Measurements from ENCODE around the gene MTARC2. TPM values are rescaled to one million over a fixed set of nuclear protein-coding genes. Genes with fewer than 3 reads are reported as not detected.

MTARC2 gene
- total and polyA plus RNA-seq, 10 of the 15 experiments (the other 5 are each of a cell fraction or from before 2014, with no cell fraction given) = 1.9 to 5.5 (median 3.3) TPM

- DNase-seq (ENCODE audit: low read depth, low spot score) = no peak
- H3K9me3 ChIP-seq (replicated peaks; ENCODE audit: control insufficient read depth, insufficient read depth, low read length) = no peaks in the 10 kb centered on the region
- no peak overlapping the region for H3K9ac ChIP-seq (ENCODE audit: control insufficient read depth, insufficient read depth, low read length)
- no peaks in the 10 kb centered on the region; a peak in 1 of 4 replicates for H3K27me3 ChIP-seq (replicated peaks in 1 of 2; ENCODE audit: control insufficient read depth in 2 of 2, insufficient read depth in 2 of 2, low read length in 1 of 2)
- WGBS (ENCODE audit: insufficient coverage, insufficient replicate concordance, low lambda C conversion rate, missing lambda C conversion rate) = 98% methylated on average over 3 of the region's 3 CpGs
- ATAC-seq = no peak
- no peaks in the 10 kb centered on the region for H3K36me3 ChIP-seq (ENCODE audit: control insufficient read depth in 2 of 2, insufficient read depth in 2 of 2, low read length in 1 of 2)
- no TSS peak for BruUV-seq (replicated peaks)
- in situ Hi-C loops (cut with MboI) = no loop called here
- no peaks in the 10 kb centered on the region for H4K20me1 ChIP-seq (ENCODE audit: control insufficient read depth, insufficient read depth)
- intact Hi-C loops (cut with micrococcal nuclease; ENCODE audit: unreplicated experiment) = no loop called here
- no peak overlapping the region for H3K27ac ChIP-seq (ENCODE audit: control insufficient read depth, insufficient read depth)
- POLR2A ChIA-PET = interaction anchor here (1.5 kb wide), 1 partner anchor 74 kb away, joined by 3 read pairs; no protein-coding TSS in a partner anchor
- SMC1A ChIA-PET (ENCODE audit: uncharacterized antibody, unreplicated experiment) = interaction anchor here (0.6 to 1.4 kb wide), 4 partner anchors 9 to 75 kb away, joined by 3 to 4 read pairs (median 4); no protein-coding TSS in a partner anchor
- H3K4me2 ChIP-seq (ENCODE audit: control insufficient read depth, insufficient read depth) = no peak overlapping the region
- H3K4me1 ChIP-seq (ENCODE audit: control insufficient read depth, insufficient read depth, low read length) = no peaks in the 10 kb centered on the region
- no peaks in the 10 kb centered on the region for H3K79me2 ChIP-seq (ENCODE audit: control insufficient read depth, insufficient read depth, low read length)
- no peak overlapping the region for H2AFZ ChIP-seq (ENCODE audit: control insufficient read depth, low read depth, low read length)
- TF ChIP-seq USF1 (IDR thresholded peaks at IDR 0.05; ENCODE audit: borderline replicate concordance, extremely low read length, insufficient read depth, low read depth, low read length) = no peak
- TF ChIP-seq POLR2A (IDR thresholded peaks at IDR 0.05; ENCODE audit: low read depth, low read length) = no peak
- no peak for TF ChIP-seq EZH2 (IDR thresholded peaks at IDR 0.05; ENCODE audit: borderline replicate concordance, control insufficient read depth, low read depth, low read length)
- TF ChIP-seq RUNX3 (IDR thresholded peaks at IDR 0.05; ENCODE audit: low read length) = no peak
- TF ChIP-seq JUNB (IDR thresholded peaks at IDR 0.05) = no peak
- TF ChIP-seq RFX5 (IDR thresholded peaks at IDR 0.05; ENCODE audit: low read depth, low read length) = no peak
- TF ChIP-seq BRCA1 (IDR thresholded peaks at IDR 0.05; ENCODE audit: low read depth, low read length) = no peak
- TF ChIP-seq CHD4 (IDR thresholded peaks at IDR 0.05) = no peak
- no peak for TF ChIP-seq NR2C1 (IDR thresholded peaks at IDR 0.05)
- TF ChIP-seq ZNF687 (IDR thresholded peaks at IDR 0.05) = no peak
- TF ChIP-seq EGR1 (IDR thresholded peaks at IDR 0.05; ENCODE audit: borderline replicate concordance in 1 of 2, low read depth in 2 of 2, low read length in 2 of 2) = no peak
- H3K4me3 ChIP-seq = no peak overlapping the region
- FAIRE-seq = no peak
- RAD21 ChIA-PET (ENCODE audit: unreplicated experiment) = no interaction called here
- CTCF ChIA-PET = interaction anchor here (0.8 to 2.1 kb wide), 3 partner anchors 8 to 26 kb away, joined by 3 to 9 read pairs (median 3); no protein-coding TSS in a partner anchor
These were observed 11.0 kb downstream of the MTARC2 start for GRCh38 chr1:220759147-220759546.

Data from GM12878 (cell line).